ENCODE data around the gene ASPRV1. TPM values are rescaled to one million over a fixed set of nuclear protein-coding genes. Genes with fewer than 3 reads are reported as not detected.

Gene ASPRV1
- total RNA-seq, 1 experiment from 2014 or later = 1.3 TPM

GRCh38 chr2:69989009-69989408 lies 27.6 kb upstream of the ASPRV1 start:
- POLR2A ChIA-PET = no interaction called here
- Mint-ChIP-seq H3K9me3 (peaks cover 3% of the 10 kb centered on the region; the same call in 1 of the 2 replicates), H3K27me3 (ENCODE audit: low read depth) (no peaks in the 10 kb centered on the region), H3K27ac (no peak overlapping the region), H3K4me3 (no peak overlapping the region), H3K4me1 (peaks cover 7% of the 10 kb centered on the region), H3K36me3 (no peaks in the 10 kb centered on the region)
- CTCF ChIA-PET = no interaction called here
- ATAC-seq (no peak), DNase-seq (ENCODE audit: low spot score) (no peak)
- TF ChIP-seq ATF2 (CRISPR knock-in tag; IDR thresholded peaks at IDR 0.05; ENCODE audit: borderline replicate concordance, low read depth) (no peak), ATF3 (CRISPR knock-in tag; conservative IDR thresholded peaks at IDR 0.05) (no peak), TEAD4 (CRISPR knock-in tag; IDR thresholded peaks at IDR 0.05) (no peak), AR (CRISPR knock-in tag; IDR thresholded peaks at IDR 0.05) (no peak), ZNF396 (CRISPR knock-in tag; IDR thresholded peaks at IDR 0.05; ENCODE audit: borderline replicate concordance) (no peak), AFF4 (CRISPR knock-in tag; IDR thresholded peaks at IDR 0.05; ENCODE audit: borderline replicate concordance) (no peak), TP53 (CRISPR knock-in tag; IDR thresholded peaks at IDR 0.05) (no peak), ZNF671 (CRISPR knock-in tag; IDR thresholded peaks at IDR 0.05) (no peak), ZNF121 (CRISPR knock-in tag; IDR thresholded peaks at IDR 0.05) (no peak), KAT7 (CRISPR knock-in tag; IDR thresholded peaks at IDR 0.05; ENCODE audit: borderline replicate concordance) (no peak), ZNF219 (CRISPR knock-in tag; IDR thresholded peaks at IDR 0.05; ENCODE audit: borderline replicate concordance) (no peak), MXD4 (CRISPR knock-in tag; IDR thresholded peaks at IDR 0.05; ENCODE audit: borderline replicate concordance) (no peak), PRRX2 (CRISPR knock-in tag; IDR thresholded peaks at IDR 0.05) (no peak), OVOL2 (CRISPR knock-in tag; IDR thresholded peaks at IDR 0.05; ENCODE audit: borderline replicate concordance) (no peak)

- Mint-ChIP-seq H3K4me3 (no peak overlapping the region), H3K4me1 (peaks cover 7% of the 10 kb centered on the region), H3K36me3 (no peaks in the 10 kb centered on the region), H3K27ac (no peak overlapping the region), H3K27me3 (ENCODE audit: low read depth) (no peaks in the 10 kb centered on the region; the same call in 1 of the 2 replicates), H3K9me3 (peaks cover 3% of the 10 kb centered on the region; the same call in 1 of the 2 replicates)
- ChIA-PET POLR2A (no interaction called here), CTCF (interaction anchor here (0.5 kb wide), 1 partner anchor 71 kb away, joined by 3 read pairs; no protein-coding TSS in a partner anchor)
- no peak for TF ChIP-seq NR1H2 (CRISPR knock-in tag; IDR thresholded peaks at IDR 0.05)
- ATAC-seq = no peak
- no peak for DNase-seq (ENCODE audit: low spot score)
Observed at GRCh38 chr2:69988086-69988635, 26.7 kb upstream of the ASPRV1 start.
